Measurements from ENCODE around the gene NUP62. TPM values are rescaled to one million over a fixed set of nuclear protein-coding genes. Genes with fewer than 3 reads are reported as not detected.

NUP62 gene
- total and polyA plus RNA-seq, 2 of the 8 experiments (the other 6 are each of a cell fraction or from before 2014, with no cell fraction given): 50.0 to 107 TPM

DNA sequence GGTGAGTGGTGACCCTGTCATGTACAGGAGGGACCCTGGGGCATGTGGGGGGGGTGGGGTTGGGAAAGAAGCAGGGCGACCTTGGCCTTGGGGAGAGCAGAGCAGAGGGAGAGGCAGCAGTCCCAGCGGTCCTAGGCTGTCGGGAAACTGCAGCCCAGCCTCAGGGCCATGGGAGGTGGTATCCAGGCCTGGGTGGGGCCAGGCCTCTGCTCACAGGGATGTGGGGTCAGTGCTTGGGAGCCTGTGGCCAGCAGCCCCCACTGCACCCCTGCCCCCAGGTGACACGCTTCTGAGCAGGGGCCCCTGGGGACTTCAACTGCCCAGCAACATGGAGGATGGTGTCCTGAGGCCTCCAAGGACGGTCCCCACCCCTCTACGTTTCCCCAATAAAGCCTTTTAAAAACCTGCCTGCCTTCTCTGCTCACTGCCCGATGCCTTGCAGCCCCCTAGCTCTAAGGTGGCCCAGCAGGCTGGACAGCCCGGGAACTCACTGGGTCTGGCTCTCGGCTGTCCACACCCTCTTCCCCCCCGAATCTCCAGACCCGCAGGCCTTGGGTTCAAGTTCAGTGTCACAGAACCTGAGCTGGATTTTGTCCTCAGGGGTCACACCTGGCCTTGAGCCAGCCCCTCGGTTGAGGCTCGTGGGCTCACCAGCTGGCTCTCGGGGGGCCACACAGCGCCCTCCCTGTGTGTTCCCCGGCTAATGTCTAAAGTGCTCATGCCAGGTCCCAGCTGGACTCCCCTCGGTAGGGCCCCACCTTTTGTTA, 68.8 kb downstream of the NUP62 start:
- H3K9ac ChIP-seq (replicated peaks in 1 of 4; ENCODE audit: extremely low read depth in 1 of 4, low read depth in 3 of 4, low read length in 3 of 4): no peak overlapping the region

More for the DNA sequence above, 68.8 kb downstream of the NUP62 start:
- Histone ChIP-seq H4K5ac (ENCODE audit: insufficient read length, low read depth, low read length) (no peak overlapping the region), H2BK12ac (ENCODE audit: low read depth, low read length) (no peak overlapping the region), H3K36me3 (ENCODE audit: control insufficient read depth in 2 of 4, insufficient read depth in 4 of 4, low read length in 3 of 4) (peaks cover 34 to 80% (median 58%) of the 10 kb centered on the region in 4 experiments), H3K4me1 (replicated peaks in 1 of 4; ENCODE audit: control insufficient read depth in 3 of 4, insufficient read depth in 4 of 4, low read length in 3 of 4) (peaks cover 0 to 7% (median 2%) of the 10 kb centered on the region in 4 experiments; a peak in 4 of 7 replicates), H2BK5ac (ENCODE audit: low read depth, low read length) (peak overlapping the region; percentile 44), H3K4me2 (ENCODE audit: insufficient read depth in 1 of 2, low read depth in 2 of 2, low read length in 2 of 2) (no peak overlapping the region), H2BK15ac (ENCODE audit: low read length) (no peak overlapping the region), H3K14ac (ENCODE audit: insufficient read length) (no peak overlapping the region), H3K23me2 (ENCODE audit: low read depth, low read length) (no peaks in the 10 kb centered on the region), H3K23ac (ENCODE audit: insufficient read length) (no peak overlapping the region), H4K91ac (replicated peaks; ENCODE audit: insufficient read length, low read length) (no peak overlapping the region), H3K4me3 (ENCODE audit: extremely low read depth in 1 of 4, insufficient read depth in 2 of 4, low read depth in 3 of 4, low read length in 4 of 4) (no peak overlapping the region), H3K4ac (replicated peaks; ENCODE audit: insufficient read length, low read depth, low read length) (no peak overlapping the region), H3K79me2 (ENCODE audit: control insufficient read depth in 1 of 2, insufficient read depth in 2 of 2, low read length in 2 of 2) (peaks cover 0 to 16% of the 10 kb centered on the region in 2 experiments; a peak in 2 of 4 replicates), H3K9me3 (ENCODE audit: insufficient read depth in 2 of 2, low read depth in 1 of 2, low read length in 1 of 2) (no peaks in the 10 kb centered on the region), H3K18ac (ENCODE audit: extremely low read depth, low read length) (no peak overlapping the region), H3K56ac (replicated peaks; ENCODE audit: insufficient read length, low read depth, low read length) (no peak overlapping the region), H2BK120ac (replicated peaks; ENCODE audit: low read depth, low read length) (no peak overlapping the region), H2AFZ (ENCODE audit: low read length) (no peak overlapping the region), H3K79me1 (ENCODE audit: low read depth, low read length) (peaks cover 12% of the 10 kb centered on the region), H4K20me1 (replicated peaks in 1 of 2; ENCODE audit: control insufficient read depth in 1 of 2, insufficient read depth in 2 of 2, low read length in 2 of 2) (peaks cover 36 to 52% of the 10 kb centered on the region in 2 experiments), H2AK5ac (ENCODE audit: low read depth, low read length) (no peak overlapping the region), H2BK20ac (ENCODE audit: low read length) (no peak overlapping the region), H3K27me3 (replicated peaks in 1 of 4; ENCODE audit: control insufficient read depth in 3 of 4, extremely low read depth in 1 of 4, insufficient read depth in 3 of 4, low read length in 3 of 4) (no peaks in the 10 kb centered on the region), H4K8ac (ENCODE audit: extremely low read depth, insufficient read depth, low read length) (no peak overlapping the region), H3K27ac (ENCODE audit: low read depth, low read length) (no peak overlapping the region)
- TF ChIP-seq CHD2 (IDR thresholded peaks at IDR 0.05; ENCODE audit: low read length): no peak
- peak; percentile 62; the same call in 1 of the 2 replicates for TF ChIP-seq POLR2AphosphoS5 (IDR thresholded peaks at IDR 0.05; ENCODE audit: low read depth, low read length)
- TF ChIP-seq POLR2A (IDR thresholded peaks at IDR 0.05; ENCODE audit: control extremely low read depth in 1 of 2, low read depth in 2 of 2, low read length in 2 of 2): peak in 1 of 2 experiments; percentile 12; a peak in 1 of 3 replicates
- POLR2A ChIA-PET (ENCODE audit: partially characterized antibody): interaction anchor here (0.9 to 12.4 kb wide), 12 partner anchors 7 to 171 kb away, joined by 3 to 247 read pairs (median 4); partner anchors contain the start of genes ADM5, AKT1S1, MED25 and PTOV1
- CTCF ChIA-PET (ENCODE audit: partially characterized antibody): interaction anchor here (0.9 to 1.0 kb wide), 3 partner anchors 15 to 60 kb away, joined by 3 to 4 read pairs (median 3); no protein-coding TSS in a partner anchor
- FAIRE-seq: no peak
- DNase-seq (ENCODE audit: low read depth in 1 of 2, low spot score in 2 of 2): no peak
- 88% methylated on average over 14 of the region's 17 CpGs; no CpG with 5 or more reads in 1 of the 2 experiments for WGBS, 2 experiments (ENCODE audit: extremely low coverage in 1 of 2, insufficient coverage in 1 of 2, insufficient read length in 1 of 2, insufficient replicate concordance in 2 of 2, low coverage in 1 of 2, low lambda C conversion rate in 2 of 2, missing lambda C conversion rate in 1 of 2)

All from H1 (cell line).